HCT116 (cell line): ENCODE results near the gene ADGRF5. TPM values are rescaled to one million over a fixed set of nuclear protein-coding genes. Genes with fewer than 3 reads are reported as not detected.

Experiments used
- ATAC-seq: fragments of 200-7000 bp; cut with Tn5 transposase; 2 replicates; pipeline ENCODE4 v1.9.1; 2020; ENCODE audit warnings: mild to moderate bottlenecking, moderate library complexity
- BruUV-seq: library from RNA; stranded (reverse); fragments of 400-500 nt; replicated peaks from 2 replicates; lab custom pipeline; 2021; lab: Mats Ljungman, UMichigan
- CTCF ChIA-PET: fragments of 300-600 bp; sonication (Branson Sonifier 250); formaldehyde crosslinking; loops from one replicate; lab custom pipeline; 2021; ENCODE audit warnings: antibody characterized with exemption; lab: Charles Lee
- POLR2A ChIA-PET: fragments of 300-600, 350-600 bp; sonication (Branson Sonifier 250); formaldehyde crosslinking; loops from one replicate; lab custom pipeline; 2021; ENCODE audit warnings: antibody characterized with exemption; lab: Charles Lee
- RAD21 ChIA-PET, 2 experiments: fragments of 300-600 bp; sonication (Branson Sonifier 250); formaldehyde crosslinking; loops; one replicate each; lab custom pipeline; 2023; ENCODE audit warnings: low total read pairs in 2 of 2; ENCODE audit not compliant: uncharacterized antibody in 2 of 2, unreplicated experiment in 2 of 2, low non-redundant PET in 1 of 2; lab: Charles Lee
- DNase-seq: peaks from one replicate; pipeline ENCODE4 v3.0.0-alpha.2; 2010; ENCODE audit warnings: low read depth, low spot score
- H2AFZ ChIP-seq: fragments of 200-600 bp; shearing (Covaris generic), sonication (generic); 2 replicates; pipeline ENCODE4 v1.6.1; 2017; ENCODE audit warnings: low read depth, mixed run types, mixed read lengths, antibody characterized with exemption, low read length; ENCODE audit not compliant: poor library complexity, severe bottlenecking
- H3K27ac ChIP-seq: 2 replicates; pipeline ENCODE4 v1.5.1; 2012; ENCODE audit warnings: low read depth, low read length
- H3K27me3 ChIP-seq: fragments of 200-600 bp; sonication (generic); 2 replicates; pipeline ENCODE4 v1.6.1; 2016; ENCODE audit warnings: mixed run types, low read length, mixed read lengths; ENCODE audit not compliant: insufficient read depth
- H3K36me3 ChIP-seq, 2 experiments: fragments of 200-500 bp in 1 of 2; fragments of 200-600 bp in 1 of 2; sonication (Bioruptor generic) in 1 of 2; sonication (generic) in 1 of 2; 2 replicates each; pipeline versions ENCODE4 v1.5.1 to v1.6.1; 2014 to 2016; ENCODE audit warnings: low read length in 2 of 2, inconsistent platforms in 1 of 2, mixed read lengths in 1 of 2, mixed run types in 1 of 2; ENCODE audit not compliant: insufficient read depth in 2 of 2, control insufficient read depth in 1 of 2
- H3K4me1 ChIP-seq, 2 experiments: fragments of 200-600 bp in 1 of 2; sonication (generic) in 1 of 2; 2 replicates each; pipeline versions ENCODE4 v1.5.1 to v1.6.1; 2012 to 2017; ENCODE audit warnings: low read length in 2 of 2, inconsistent platforms in 1 of 2, mild to moderate bottlenecking in 1 of 2, mixed read lengths in 1 of 2, mixed run types in 1 of 2, moderate library complexity in 1 of 2; ENCODE audit not compliant: insufficient read depth in 2 of 2, control insufficient read depth in 1 of 2
- H3K4me2 ChIP-seq: fragments of 200-600 bp; sonication (generic); 2 replicates; pipeline ENCODE4 v1.6.1; 2017; ENCODE audit warnings: mixed run types, low read length, mixed read lengths
- H3K4me3 ChIP-seq, 2 experiments: fragments of 200-600 bp in 1 of 2; sonication (generic) in 1 of 2; replicated peaks in 1 of 2; 2 replicates each; pipeline ENCODE4 v1.5.1; 2011 to 2016; ENCODE audit warnings: low read length in 2 of 2, control low read depth in 1 of 2, low read depth in 1 of 2, mild to moderate bottlenecking in 1 of 2, mixed read lengths in 1 of 2, mixed run types in 1 of 2
- H3K79me2 ChIP-seq: fragments of 200-600 bp; sonication (generic); 2 replicates; pipeline ENCODE4 v1.6.1; 2017; ENCODE audit warnings: mild to moderate bottlenecking, mixed run types, low read length, moderate library complexity, mixed read lengths; ENCODE audit not compliant: insufficient read depth
- H3K9ac ChIP-seq: fragments of 200-600 bp; sonication (generic); 2 replicates; pipeline ENCODE4 v1.6.1; 2016; ENCODE audit warnings: low read length, mixed read lengths
- H3K9me2 ChIP-seq: fragments of 200-600 bp; sonication (generic), shearing (Covaris generic); 2 replicates; pipeline ENCODE4 v1.6.1; 2017; ENCODE audit warnings: mixed run types, mild to moderate bottlenecking, moderate library complexity; ENCODE audit not compliant: insufficient read depth
- H3K9me3 ChIP-seq, 2 experiments: fragments of 200-500 bp in 1 of 2; fragments of 200-600 bp in 1 of 2; sonication (Bioruptor generic) in 1 of 2; sonication (generic) in 1 of 2; 2 replicates each; pipeline ENCODE4 v1.6.1; 2014 to 2017; ENCODE audit warnings: low read length in 2 of 2, mixed read lengths in 2 of 2, inconsistent platforms in 1 of 2, low read depth in 1 of 2, mild to moderate bottlenecking in 1 of 2, mixed run types in 1 of 2, moderate library complexity in 1 of 2; ENCODE audit not compliant: control insufficient read depth in 1 of 2, insufficient read depth in 1 of 2
- H4K20me1 ChIP-seq: fragments of 200-600 bp; sonication (generic), shearing (Covaris generic); 2 replicates; pipeline ENCODE4 v1.6.1; 2017; ENCODE audit warnings: mixed run types, mild to moderate bottlenecking, moderate library complexity; ENCODE audit not compliant: insufficient read depth
- CBX3 ChIP-seq: IDR thresholded peaks from 2 replicates; pipeline ENCODE4 v1.6.1; 2012; ENCODE audit warnings: low read depth
- CEBPB ChIP-seq: IDR thresholded peaks from 2 replicates; pipeline ENCODE4 v1.6.1; 2012; ENCODE audit warnings: low read depth
- ELF1 ChIP-seq: IDR thresholded peaks from 2 replicates; pipeline ENCODE4 v1.6.1; 2012; ENCODE audit warnings: low read depth, borderline replicate concordance
- EZH2 ChIP-seq: fragments of 200-600 bp; sonication (generic); IDR thresholded peaks from 2 replicates; pipeline ENCODE4 v1.6.1; 2017; ENCODE audit warnings: antibody characterized with exemption, mixed run types
- EZH2phosphoT487 ChIP-seq: fragments of 200-600 bp; IDR thresholded peaks from 2 replicates; pipeline ENCODE4 v1.6.1; 2018; ENCODE audit warnings: antibody characterized with exemption, borderline replicate concordance
- MAX ChIP-seq: IDR thresholded peaks from 2 replicates; pipeline ENCODE4 v1.6.1; 2012
- POLR2AphosphoS5 ChIP-seq: IDR thresholded peaks from 2 replicates; pipeline ENCODE4 v1.6.1; 2011; ENCODE audit warnings: mild to moderate bottlenecking, low read depth, low read length, moderate library complexity
- RAD21 ChIP-seq: IDR thresholded peaks from 2 replicates; pipeline ENCODE4 v1.6.1; 2012; ENCODE audit warnings: low read depth, mild to moderate bottlenecking
- SIN3A ChIP-seq: IDR thresholded peaks from 2 replicates; pipeline ENCODE4 v1.6.1; 2012; ENCODE audit warnings: low read depth
- SP1 ChIP-seq: IDR thresholded peaks from 2 replicates; pipeline ENCODE4 v1.6.1; 2012; ENCODE audit warnings: low read depth
- TCF7L2 ChIP-seq: IDR thresholded peaks from 2 replicates; pipeline ENCODE4 v1.7.0; 2011; ENCODE audit warnings: borderline replicate concordance, inconsistent platforms; ENCODE audit not compliant: insufficient read depth, insufficient read length; ENCODE audit errors: extremely low read depth
- YY1 ChIP-seq: IDR thresholded peaks from 2 replicates; pipeline ENCODE4 v1.6.1; 2011; ENCODE audit warnings: low read length, low read depth, moderate library complexity, mild to moderate bottlenecking; ENCODE audit not compliant: insufficient replicate concordance; ENCODE audit errors: extremely low read depth
- ZFX ChIP-seq: fragments of 450-650 bp; IDR thresholded peaks from 2 replicates; pipeline ENCODE4 v1.6.1; 2017
- ZNF274 ChIP-seq: fragments of 200-500 bp; sonication (Bioruptor generic); IDR thresholded peaks from 2 replicates; pipeline ENCODE4 v1.6.1; 2014; ENCODE audit warnings: mild to moderate bottlenecking, low read depth, low read length, inconsistent platforms
- intact Hi-C: fragments of 100-400 bp; cut with micrococcal nuclease; formaldehyde crosslinking; loops from 2 replicates; pipeline ENCODE4 v1.10.0; 2022
- total RNA-seq: library from RNA; stranded (reverse); gene quantifications from one replicate; pipeline ENCODE4 v1.2.1, GENCODE V29; 2021; ENCODE audit not compliant: unreplicated experiment

Gene ADGRF5
- total RNA-seq, 1 experiment from 2014 or later = 0.17 TPM

- no TSS peak for BruUV-seq
- Histone ChIP-seq H3K4me1 (peaks cover 0 to 9% of the 10 kb centered on the region in 2 experiments; a peak in 2 of 4 replicates), H3K4me2 (no peak overlapping the region), H3K9ac (no peak overlapping the region), H3K9me2 (no peaks in the 10 kb centered on the region), H2AFZ (no peak overlapping the region), H3K4me3 (no peak overlapping the region), H4K20me1 (no peaks in the 10 kb centered on the region), H3K36me3 (no peaks in the 10 kb centered on the region), H3K9me3 (no peaks in the 10 kb centered on the region), H3K27ac (no peak overlapping the region), H3K27me3 (no peaks in the 10 kb centered on the region), H3K79me2 (no peaks in the 10 kb centered on the region)
- ChIA-PET RAD21 (no interaction called here), POLR2A (no interaction called here), CTCF (no interaction called here)
- TF ChIP-seq EZH2 (no peak), SIN3A (no peak), RAD21 (no peak), POLR2AphosphoS5 (no peak), YY1 (no peak), ZFX (no peak), MAX (no peak), ELF1 (no peak), SP1 (no peak), CEBPB (no peak), EZH2phosphoT487 (no peak), CBX3 (no peak), TCF7L2 (no peak), ZNF274 (no peak)
- intact Hi-C loops = no loop called here
- DNase-seq = no peak
- ATAC-seq = no peak
Measured at GRCh38 chr6:46821458-46821881, 100.3 kb downstream of the ADGRF5 start.
